Ishikawa (cell line): ENCODE data around the gene ALDH1A2.

Experiments used
- CEBPB ChIP-seq: IDR thresholded peaks from 2 replicates; pipeline ENCODE4 v1.6.1; 2012
- CREB1 ChIP-seq: IDR thresholded peaks from 2 replicates; pipeline ENCODE4 v1.6.1; 2012; ENCODE audit warnings: low read depth
- EGR1 ChIP-seq: IDR thresholded peaks from 2 replicates; pipeline ENCODE4 v1.6.1; 2012
- EP300 ChIP-seq: IDR thresholded peaks from 2 replicates; pipeline ENCODE4 v1.6.1; 2012; ENCODE audit warnings: borderline replicate concordance
- FOXM1 ChIP-seq: IDR thresholded peaks from 2 replicates; pipeline ENCODE4 v1.6.1; 2012; ENCODE audit warnings: low read depth, borderline replicate concordance
- MAX ChIP-seq: IDR thresholded peaks from 2 replicates; pipeline ENCODE4 v1.6.1; 2012
- RAD21 ChIP-seq: IDR thresholded peaks from 2 replicates; pipeline ENCODE4 v1.6.1; 2012; ENCODE audit warnings: low read depth
- TAF1 ChIP-seq: IDR thresholded peaks from 2 replicates; pipeline ENCODE4 v1.6.1; 2012; ENCODE audit warnings: low read depth, mild to moderate bottlenecking
- TCF12 ChIP-seq: IDR thresholded peaks from 2 replicates; pipeline ENCODE4 v1.6.1; 2012; ENCODE audit warnings: low read depth
- YY1 ChIP-seq: IDR thresholded peaks from 2 replicates; pipeline ENCODE4 v1.6.1; 2012; ENCODE audit warnings: low read depth
- ZBTB7A ChIP-seq: IDR thresholded peaks from 2 replicates; pipeline ENCODE4 v1.6.1; 2012; ENCODE audit warnings: low read depth
- TF ChIP-seq, protein P1 (sequence below): IDR thresholded peaks from 2 replicates; pipeline ENCODE4 v1.6.1; 2012
- TF ChIP-seq, protein P2 (sequence below): IDR thresholded peaks from 2 replicates; pipeline ENCODE4 v1.6.1; 2012; ENCODE audit warnings: low read depth, mild to moderate bottlenecking

GRCh38 chr15:57903626-57904025, 161.9 kb downstream of the ALDH1A2 start:
- TF ChIP-seq YY1: no peak
- TF ChIP-seq EP300: no peak
- TF ChIP-seq TAF1: no peak
- TF ChIP-seq, protein P1, sequence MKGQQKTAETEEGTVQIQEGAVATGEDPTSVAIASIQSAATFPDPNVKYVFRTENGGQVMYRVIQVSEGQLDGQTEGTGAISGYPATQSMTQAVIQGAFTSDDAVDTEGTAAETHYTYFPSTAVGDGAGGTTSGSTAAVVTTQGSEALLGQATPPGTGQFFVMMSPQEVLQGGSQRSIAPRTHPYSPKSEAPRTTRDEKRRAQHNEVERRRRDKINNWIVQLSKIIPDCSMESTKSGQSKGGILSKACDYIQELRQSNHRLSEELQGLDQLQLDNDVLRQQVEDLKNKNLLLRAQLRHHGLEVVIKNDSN: no peak
- TF ChIP-seq, protein P2, sequence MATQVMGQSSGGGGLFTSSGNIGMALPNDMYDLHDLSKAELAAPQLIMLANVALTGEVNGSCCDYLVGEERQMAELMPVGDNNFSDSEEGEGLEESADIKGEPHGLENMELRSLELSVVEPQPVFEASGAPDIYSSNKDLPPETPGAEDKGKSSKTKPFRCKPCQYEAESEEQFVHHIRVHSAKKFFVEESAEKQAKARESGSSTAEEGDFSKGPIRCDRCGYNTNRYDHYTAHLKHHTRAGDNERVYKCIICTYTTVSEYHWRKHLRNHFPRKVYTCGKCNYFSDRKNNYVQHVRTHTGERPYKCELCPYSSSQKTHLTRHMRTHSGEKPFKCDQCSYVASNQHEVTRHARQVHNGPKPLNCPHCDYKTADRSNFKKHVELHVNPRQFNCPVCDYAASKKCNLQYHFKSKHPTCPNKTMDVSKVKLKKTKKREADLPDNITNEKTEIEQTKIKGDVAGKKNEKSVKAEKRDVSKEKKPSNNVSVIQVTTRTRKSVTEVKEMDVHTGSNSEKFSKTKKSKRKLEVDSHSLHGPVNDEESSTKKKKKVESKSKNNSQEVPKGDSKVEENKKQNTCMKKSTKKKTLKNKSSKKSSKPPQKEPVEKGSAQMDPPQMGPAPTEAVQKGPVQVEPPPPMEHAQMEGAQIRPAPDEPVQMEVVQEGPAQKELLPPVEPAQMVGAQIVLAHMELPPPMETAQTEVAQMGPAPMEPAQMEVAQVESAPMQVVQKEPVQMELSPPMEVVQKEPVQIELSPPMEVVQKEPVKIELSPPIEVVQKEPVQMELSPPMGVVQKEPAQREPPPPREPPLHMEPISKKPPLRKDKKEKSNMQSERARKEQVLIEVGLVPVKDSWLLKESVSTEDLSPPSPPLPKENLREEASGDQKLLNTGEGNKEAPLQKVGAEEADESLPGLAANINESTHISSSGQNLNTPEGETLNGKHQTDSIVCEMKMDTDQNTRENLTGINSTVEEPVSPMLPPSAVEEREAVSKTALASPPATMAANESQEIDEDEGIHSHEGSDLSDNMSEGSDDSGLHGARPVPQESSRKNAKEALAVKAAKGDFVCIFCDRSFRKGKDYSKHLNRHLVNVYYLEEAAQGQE: no peak
- no peak for TF ChIP-seq MAX
- TF ChIP-seq RAD21: no peak
- TF ChIP-seq CREB1: no peak
- TF ChIP-seq FOXM1: no peak
- TF ChIP-seq ZBTB7A: no peak
- no peak for TF ChIP-seq EGR1
- TF ChIP-seq TCF12: no peak
- TF ChIP-seq CEBPB: no peak
